ENCODE measurements around the gene SETD5.

DNA sequence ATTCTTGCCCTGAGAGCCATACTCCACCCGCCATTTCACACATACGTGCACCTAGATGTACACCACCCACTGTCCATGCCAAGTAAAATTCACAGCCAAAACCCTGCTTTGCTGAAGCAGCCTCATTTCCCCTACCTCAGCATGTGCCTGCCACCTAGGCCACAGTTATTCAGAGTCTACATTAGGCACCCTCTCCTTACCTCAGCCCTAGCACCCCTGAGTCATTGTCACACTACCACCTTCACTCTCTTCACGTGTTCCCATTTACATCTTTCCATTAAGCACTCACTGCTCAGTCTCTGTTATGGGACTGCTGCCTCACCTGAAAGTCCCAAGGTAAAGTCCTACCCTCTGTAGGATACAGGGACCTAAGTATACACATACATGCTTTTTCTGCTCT lies 70.0 kb downstream of the SETD5 start:
- TF ChIP-seq, protein P1, sequence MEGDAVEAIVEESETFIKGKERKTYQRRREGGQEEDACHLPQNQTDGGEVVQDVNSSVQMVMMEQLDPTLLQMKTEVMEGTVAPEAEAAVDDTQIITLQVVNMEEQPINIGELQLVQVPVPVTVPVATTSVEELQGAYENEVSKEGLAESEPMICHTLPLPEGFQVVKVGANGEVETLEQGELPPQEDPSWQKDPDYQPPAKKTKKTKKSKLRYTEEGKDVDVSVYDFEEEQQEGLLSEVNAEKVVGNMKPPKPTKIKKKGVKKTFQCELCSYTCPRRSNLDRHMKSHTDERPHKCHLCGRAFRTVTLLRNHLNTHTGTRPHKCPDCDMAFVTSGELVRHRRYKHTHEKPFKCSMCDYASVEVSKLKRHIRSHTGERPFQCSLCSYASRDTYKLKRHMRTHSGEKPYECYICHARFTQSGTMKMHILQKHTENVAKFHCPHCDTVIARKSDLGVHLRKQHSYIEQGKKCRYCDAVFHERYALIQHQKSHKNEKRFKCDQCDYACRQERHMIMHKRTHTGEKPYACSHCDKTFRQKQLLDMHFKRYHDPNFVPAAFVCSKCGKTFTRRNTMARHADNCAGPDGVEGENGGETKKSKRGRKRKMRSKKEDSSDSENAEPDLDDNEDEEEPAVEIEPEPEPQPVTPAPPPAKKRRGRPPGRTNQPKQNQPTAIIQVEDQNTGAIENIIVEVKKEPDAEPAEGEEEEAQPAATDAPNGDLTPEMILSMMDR (conservative IDR thresholded peaks at IDR 0.05; ENCODE audit: low read depth, low read length) = no peak
- TF ChIP-seq EZH2 (IDR thresholded peaks at IDR 0.05; ENCODE audit: borderline replicate concordance, low read depth, low read length, poor library complexity, severe bottlenecking) = no peak

Measured in A673 (cell line).